GM18868 (cell line): ENCODE measurements around the gene C10orf71.

Experiments
- ATAC-seq: cut with Tn5 transposase; IDR thresholded peaks from one replicate; pipeline ENCODE4 v1.9.1; 2021; ENCODE audit warnings: mild to moderate bottlenecking, moderate library complexity; ENCODE audit not compliant: unreplicated experiment

C10orf71 gene

GRCh38 chr10:49311555-49312236, 12.7 kb downstream of the C10orf71 start:
- ATAC-seq, result no peak

GRCh38 chr10:49312246-49312869, 13.4 kb downstream of the C10orf71 start:
- no peak for ATAC-seq

GRCh38 chr10:49313501-49314070, 14.6 kb downstream of the C10orf71 start:
- ATAC-seq, result no peak

GRCh38 chr10:49314806-49315205, 15.8 kb downstream of the C10orf71 start:
- no peak for ATAC-seq

GRCh38 chr10:49318028-49318427, 19.1 kb downstream of the C10orf71 start:
- ATAC-seq, result no peak

- no peak for ATAC-seq
Measured at GRCh38 chr10:49318755-49319154, 19.8 kb downstream of the C10orf71 start.

GRCh38 chr10:49319206-49319605, 20.2 kb downstream of the C10orf71 start:
- no peak for ATAC-seq

GRCh38 chr10:49320191-49320590, 21.2 kb downstream of the C10orf71 start:
- ATAC-seq, result no peak

- ATAC-seq, result no peak
Measured at GRCh38 chr10:49321021-49321420, 22.1 kb downstream of the C10orf71 start.

- no peak for ATAC-seq
Measured at GRCh38 chr10:49322371-49323170, 23.6 kb downstream of the C10orf71 start.

GRCh38 chr10:49323171-49323895, 24.4 kb downstream of the C10orf71 start:
- no peak for ATAC-seq

GRCh38 chr10:49323896-49324270, 24.9 kb downstream of the C10orf71 start:
- ATAC-seq, result no peak

- ATAC-seq, result no peak
Measured at GRCh38 chr10:49324711-49325110, 25.7 kb downstream of the C10orf71 start.

GRCh38 chr10:49325131-49325915, 26.4 kb downstream of the C10orf71 start:
- no peak for ATAC-seq

GRCh38 chr10:49325916-49326783, 27.2 kb downstream of the C10orf71 start:
- no peak for ATAC-seq

GRCh38 chr10:49327036-49327813, 28.3 kb downstream of the C10orf71 start:
- ATAC-seq, result no peak

GRCh38 chr10:49328401-49329145, 29.6 kb downstream of the C10orf71 start:
- ATAC-seq, result no peak

- ATAC-seq, result no peak
Measured at GRCh38 chr10:49329146-49329505, 30.2 kb downstream of the C10orf71 start.
